Measurements from ENCODE around the gene FAM107B. TPM values are rescaled to one million over a fixed set of nuclear protein-coding genes. Genes with fewer than 3 reads are reported as not detected.

FAM107B gene
- total RNA-seq, 6 experiments from 2014 or later = 18.7 to 43.8 (median 40.0) TPM

- H3K4me3 Mint-ChIP-seq = no peak overlapping the region
- H3K27ac Mint-ChIP-seq = no peak overlapping the region
- no peak for DNase-seq
- no peak for TF ChIP-seq CTCF (IDR thresholded peaks at IDR 0.05)
- no peaks in the 10 kb centered on the region for H3K9me3 Mint-ChIP-seq
- H3K36me3 Mint-ChIP-seq (ENCODE audit: low read depth) = no peaks in the 10 kb centered on the region
- H3K27me3 Mint-ChIP-seq (ENCODE audit: insufficient read depth) = peaks cover 22% of the 10 kb centered on the region
- no peaks in the 10 kb centered on the region for H3K4me1 Mint-ChIP-seq (ENCODE audit: low read depth)
Measured at GRCh38 chr10:14705548-14706230, 69.0 kb downstream of the FAM107B start.

GRCh38 chr10:14703631-14704001 lies 71.1 kb downstream of the FAM107B start:
- no peak overlapping the region for H3K27ac Mint-ChIP-seq
- peaks cover 25% of the 10 kb centered on the region for H3K27me3 Mint-ChIP-seq (ENCODE audit: insufficient read depth)
- TF ChIP-seq CTCF (IDR thresholded peaks at IDR 0.05) = no peak
- no peaks in the 10 kb centered on the region for H3K9me3 Mint-ChIP-seq
- H3K4me3 Mint-ChIP-seq = no peak overlapping the region
- H3K36me3 Mint-ChIP-seq (ENCODE audit: low read depth) = peaks cover 6% of the 10 kb centered on the region; the same call in 1 of the 2 replicates
- DNase-seq = no peak
- peaks cover 9% of the 10 kb centered on the region for H3K4me1 Mint-ChIP-seq (ENCODE audit: low read depth)

GRCh38 chr10:14701466-14701865 lies 73.2 kb downstream of the FAM107B start:
- TF ChIP-seq CTCF (IDR thresholded peaks at IDR 0.05) = no peak
- H3K4me1 Mint-ChIP-seq (ENCODE audit: low read depth) = peaks cover 17% of the 10 kb centered on the region
- H3K27me3 Mint-ChIP-seq (ENCODE audit: insufficient read depth) = peaks cover 18% of the 10 kb centered on the region
- H3K9me3 Mint-ChIP-seq = no peaks in the 10 kb centered on the region
- H3K4me3 Mint-ChIP-seq = no peak overlapping the region
- H3K36me3 Mint-ChIP-seq (ENCODE audit: low read depth) = peaks cover 6% of the 10 kb centered on the region; the same call in 1 of the 2 replicates
- H3K27ac Mint-ChIP-seq = no peak overlapping the region
- DNase-seq = no peak

- H3K36me3 Mint-ChIP-seq (ENCODE audit: low read depth) = peaks cover 6% of the 10 kb centered on the region; the same call in 1 of the 2 replicates
- H3K9me3 Mint-ChIP-seq = no peaks in the 10 kb centered on the region
- peaks cover 15% of the 10 kb centered on the region for H3K27me3 Mint-ChIP-seq (ENCODE audit: insufficient read depth)
- DNase-seq = no peak
- H3K4me3 Mint-ChIP-seq = no peak overlapping the region
- no peak overlapping the region for H3K27ac Mint-ChIP-seq
- peaks cover 17% of the 10 kb centered on the region for H3K4me1 Mint-ChIP-seq (ENCODE audit: low read depth)
- TF ChIP-seq CTCF (IDR thresholded peaks at IDR 0.05) = no peak
Measured at GRCh38 chr10:14700546-14700945, 74.2 kb downstream of the FAM107B start.

- Mint-ChIP-seq H3K27ac (no peak overlapping the region), H3K36me3 (ENCODE audit: low read depth) (peaks cover 6% of the 10 kb centered on the region; the same call in 1 of the 2 replicates), H3K4me1 (ENCODE audit: low read depth) (peaks cover 17% of the 10 kb centered on the region), H3K9me3 (no peaks in the 10 kb centered on the region), H3K27me3 (ENCODE audit: insufficient read depth) (peaks cover 13% of the 10 kb centered on the region), H3K4me3 (no peak overlapping the region)
- DNase-seq = no peak
- no peak for TF ChIP-seq CTCF (IDR thresholded peaks at IDR 0.05)
Measured at GRCh38 chr10:14699482-14699881, 75.2 kb downstream of the FAM107B start.
